PC-3 (cell line): ENCODE measurements around the gene TRMT112. TPM values are rescaled to one million over a fixed set of nuclear protein-coding genes. Genes with fewer than 3 reads are reported as not detected.
A peak's percentile ranks its signal among the peaks of the same experiment; 100 is the strongest.

Source experiments
- ATAC-seq: fragments of 200-7000 bp; cut with Tn5 transposase; 2 replicates; pipeline ENCODE4 v1.9.1; 2020; ENCODE audit warnings: mild to moderate bottlenecking, moderate library complexity
- BruUV-seq: library from RNA; stranded (reverse); fragments of 400-500 nt; replicated peaks from 2 replicates; lab custom pipeline; 2021; lab: Mats Ljungman, UMichigan
- CTCF ChIA-PET: fragments of 300-600 bp; sonication (Branson Sonifier 250); formaldehyde crosslinking; loops from one replicate; lab custom pipeline; 2022; ENCODE audit warnings: antibody characterized with exemption; lab: Charles Lee
- POLR2A ChIA-PET: fragments of 300-600 bp; sonication (Branson Sonifier 250); formaldehyde crosslinking; loops from one replicate; lab custom pipeline; 2022; ENCODE audit warnings: antibody characterized with exemption; ENCODE audit not compliant: unreplicated experiment; lab: Charles Lee
- DNase-seq: peaks from one replicate; pipeline ENCODE4 v3.0.0-alpha.2; 2015
- H2AFZ ChIP-seq: fragments of 300-600 bp; sonication (generic); 2 replicates; pipeline ENCODE4 v1.6.0; 2016; ENCODE audit warnings: antibody characterized with exemption, low read length
- H3F3A ChIP-seq: fragments of 300-600 bp; sonication (generic); one replicate; pipeline ENCODE4 v1.6.0; 2017; ENCODE audit warnings: antibody characterized with exemption, low read length, control low read depth, mild to moderate bottlenecking; ENCODE audit not compliant: unreplicated experiment
- H3K27ac ChIP-seq: fragments of 300-600 bp; sonication (generic); 2 replicates; pipeline ENCODE4 v1.5.1; 2016; ENCODE audit warnings: mild to moderate bottlenecking, low read length
- H3K27me3 ChIP-seq: fragments of 300-600 bp; sonication (generic); 2 replicates; pipeline ENCODE4 v1.6.1; 2016; ENCODE audit warnings: low read length, mixed read lengths
- H3K36me3 ChIP-seq: fragments of 300-600 bp; sonication (generic); 2 replicates; pipeline ENCODE4 v1.6.1; 2016; ENCODE audit warnings: low read depth, mixed run types, low read length, mixed read lengths
- H3K4me1 ChIP-seq: fragments of 300-600 bp; sonication (generic); 2 replicates; pipeline ENCODE4 v1.5.1; 2016; ENCODE audit warnings: low read length; ENCODE audit not compliant: insufficient read depth
- H3K4me2 ChIP-seq: fragments of 300-600 bp; sonication (generic); 2 replicates; pipeline ENCODE4 v1.6.0; 2016; ENCODE audit warnings: low read length
- H3K4me3 ChIP-seq: fragments of 300-600 bp; sonication (generic); 2 replicates; pipeline ENCODE4 v1.5.1; 2016; ENCODE audit warnings: mild to moderate bottlenecking, low read length, mixed read lengths
- H3K79me2 ChIP-seq: fragments of 300-600 bp; sonication (generic); 2 replicates; pipeline ENCODE4 v1.6.1; 2017; ENCODE audit warnings: low read length, mixed read lengths
- H3K9ac ChIP-seq: fragments of 300-600 bp; sonication (generic); 2 replicates; pipeline ENCODE4 v1.6.0; 2016; ENCODE audit warnings: mild to moderate bottlenecking, low read length
- H3K9me2 ChIP-seq: fragments of 300-600 bp; sonication (generic); replicated peaks from 2 replicates; pipeline ENCODE4 v1.6.1; 2016; ENCODE audit warnings: mixed run types, low read length, mixed read lengths
- H3K9me3 ChIP-seq: fragments of 300-600 bp; sonication (generic); 2 replicates; pipeline ENCODE4 v1.6.1; 2016; ENCODE audit warnings: low read length, mixed read lengths
- H4K20me1 ChIP-seq: fragments of 300-600 bp; sonication (generic); 2 replicates; pipeline ENCODE4 v1.6.1; 2016; ENCODE audit warnings: low read length, mixed read lengths
- CTCF ChIP-seq: fragments of 300-600 bp; sonication (generic); conservative IDR thresholded peaks from 2 replicates; pipeline ENCODE4 v1.5.1; 2017; ENCODE audit warnings: antibody characterized with exemption, low read depth, mild to moderate bottlenecking, low read length
- EZH2 ChIP-seq: fragments of 300-600 bp; sonication (generic); IDR thresholded peaks from one replicate; pipeline ENCODE4 v1.6.1; 2017; ENCODE audit warnings: antibody characterized with exemption, mild to moderate bottlenecking, low read length; ENCODE audit not compliant: unreplicated experiment
- EZH2phosphoT487 ChIP-seq: fragments of 300-600 bp; sonication (generic); IDR thresholded peaks from 2 replicates; pipeline ENCODE4 v1.6.1; 2018; ENCODE audit warnings: mild to moderate bottlenecking, antibody characterized with exemption, low read length, borderline replicate concordance
- intact Hi-C: fragments of 100-400 bp; cut with micrococcal nuclease; formaldehyde crosslinking; loops from 2 replicates; pipeline ENCODE4 v1.9.0; 2023
- total RNA-seq: library from RNA; depleted of rRNA; stranded (reverse); fragments of >200 nt; gene quantifications from 2 replicates; pipeline ENCODE4 v1.2.3, GENCODE V29; 2014

The TRMT112 gene
- total RNA-seq, 1 experiment from 2014 or later: 812 TPM

GRCh38 chr11:64341851-64342791 lies 24.8 kb upstream of the TRMT112 start:
- no peaks in the 10 kb centered on the region for H3K9me3 ChIP-seq
- CTCF ChIA-PET: interaction anchor here (0.6 to 1.5 kb wide), 10 partner anchors 11 to 793 kb away, joined by 3 to 27 read pairs (median 6); partner anchors contain the start of genes PRDX5 and TRMT112
- peak overlapping the region; percentile 87 for H3K4me2 ChIP-seq
- H3K36me3 ChIP-seq: no peaks in the 10 kb centered on the region
- POLR2A ChIA-PET: interaction anchor here (0.6 to 0.7 kb wide), 4 partner anchors 13 to 1678 kb away, joined by 3 to 7 read pairs (median 4); partner anchors contain the start of genes PRDX5 and TRMT112
- TF ChIP-seq EZH2phosphoT487: no peak
- peak; percentile 61 for TF ChIP-seq CTCF
- TSS peak; percentile 94 for BruUV-seq
- H3K27me3 ChIP-seq: no peaks in the 10 kb centered on the region
- ATAC-seq (peak; percentile 96), DNase-seq (peak; percentile 96)
- peak overlapping the region; percentile 65 for H3K4me3 ChIP-seq
- no peaks in the 10 kb centered on the region for H4K20me1 ChIP-seq
- intact Hi-C loops: no loop called here
- H2AFZ ChIP-seq: peak overlapping the region; percentile 84
- H3K79me2 ChIP-seq: no peaks in the 10 kb centered on the region
- H3K27ac ChIP-seq: 0 out of 2 replicates have a peak overlapping the region, but pooled peaks have one; percentile 12
- H3F3A ChIP-seq: no peaks in the 10 kb centered on the region
- H3K9me2 ChIP-seq: no peaks in the 10 kb centered on the region
- peak overlapping the region; percentile 69 for H3K9ac ChIP-seq
- H3K4me1 ChIP-seq: peaks cover 8% of the 10 kb centered on the region

DNA sequence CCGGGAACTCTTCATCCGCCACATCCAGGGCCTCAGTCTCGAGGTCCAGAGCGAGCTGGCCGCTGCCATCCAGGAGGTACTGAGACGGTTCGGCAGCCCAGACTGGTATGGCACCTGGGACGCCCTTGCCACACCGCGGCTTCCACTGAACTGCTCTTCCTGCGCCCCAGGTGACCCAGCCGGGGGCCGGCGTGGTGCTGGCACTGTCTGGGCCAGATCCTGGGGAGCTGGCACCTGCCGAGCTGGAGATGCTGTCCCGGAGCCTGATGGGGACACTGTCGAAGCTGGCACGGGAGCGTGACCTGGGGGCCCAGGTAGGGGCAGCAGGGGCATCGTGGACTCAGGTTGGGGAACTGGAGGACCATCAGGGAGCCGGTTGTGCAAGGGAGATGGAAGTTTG lies 24.1 kb upstream of the TRMT112 start:
- peaks cover 6% of the 10 kb centered on the region for H3K4me1 ChIP-seq
- no peak overlapping the region for H3K27ac ChIP-seq
- CTCF ChIA-PET: interaction anchor here (0.8 to 1.4 kb wide), 3 partner anchors 14 to 24 kb away, joined by 3 to 27 read pairs (median 22); partner anchors contain the start of genes PRDX5 and TRMT112
- no peaks in the 10 kb centered on the region for H3K36me3 ChIP-seq
- no peak overlapping the region for H3K4me2 ChIP-seq
- H3K79me2 ChIP-seq: no peaks in the 10 kb centered on the region
- BruUV-seq: no TSS peak
- no peaks in the 10 kb centered on the region for H3K9me3 ChIP-seq
- no peak overlapping the region for H3K9ac ChIP-seq
- TF ChIP-seq EZH2 (no peak), CTCF (no peak), EZH2phosphoT487 (no peak)
- intact Hi-C loops: no loop called here
- POLR2A ChIA-PET: no interaction called here
- H4K20me1 ChIP-seq: no peaks in the 10 kb centered on the region
- DNase-seq (no peak), ATAC-seq (no peak)
- no peaks in the 10 kb centered on the region for H3K27me3 ChIP-seq
- no peak overlapping the region for H2AFZ ChIP-seq
- H3K9me2 ChIP-seq: no peaks in the 10 kb centered on the region
- H3K4me3 ChIP-seq: no peak overlapping the region
- no peaks in the 10 kb centered on the region for H3F3A ChIP-seq
